GM18498 (cell line): ENCODE data around the gene RNF213.

Experiments used
- ATAC-seq: cut with Tn5 transposase; IDR thresholded peaks from one replicate; pipeline ENCODE4 v1.9.1; 2021; ENCODE audit warnings: mild to moderate bottlenecking, moderate library complexity; ENCODE audit not compliant: unreplicated experiment

RNF213 gene

DNA sequence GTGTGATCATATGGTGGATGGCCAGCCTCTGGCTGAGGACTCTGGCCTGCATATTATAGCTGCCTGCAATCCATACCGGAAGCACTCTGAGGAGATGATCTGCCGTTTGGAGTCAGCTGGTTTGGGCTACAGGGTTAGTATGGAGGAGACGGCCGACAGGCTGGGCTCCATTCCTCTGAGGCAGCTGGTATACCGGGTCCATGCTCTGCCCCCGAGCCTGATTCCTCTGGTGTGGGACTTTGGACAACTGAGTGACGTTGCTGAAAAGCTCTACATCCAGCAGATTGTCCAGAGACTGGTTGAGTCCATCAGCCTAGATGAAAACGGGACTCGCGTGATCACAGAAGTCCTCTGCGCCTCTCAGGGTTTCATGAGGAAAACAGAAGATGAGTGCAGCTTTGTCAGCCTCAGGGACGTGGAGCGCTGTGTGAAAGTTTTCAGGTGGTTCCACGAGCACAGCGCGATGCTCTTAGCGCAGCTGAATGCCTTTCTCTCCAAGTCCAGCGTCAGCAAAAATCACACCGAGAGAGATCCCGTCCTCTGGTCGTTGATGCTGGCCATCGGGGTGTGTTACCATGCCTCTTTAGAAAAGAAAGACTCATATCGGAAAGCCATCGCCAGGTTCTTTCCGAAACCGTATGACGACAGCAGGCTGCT lies 85.3 kb downstream of the RNF213 start:
- no peak for ATAC-seq

GRCh38 chr17:80346498-80347275 lies 86.0 kb downstream of the RNF213 start:
- no peak for ATAC-seq

DNA sequence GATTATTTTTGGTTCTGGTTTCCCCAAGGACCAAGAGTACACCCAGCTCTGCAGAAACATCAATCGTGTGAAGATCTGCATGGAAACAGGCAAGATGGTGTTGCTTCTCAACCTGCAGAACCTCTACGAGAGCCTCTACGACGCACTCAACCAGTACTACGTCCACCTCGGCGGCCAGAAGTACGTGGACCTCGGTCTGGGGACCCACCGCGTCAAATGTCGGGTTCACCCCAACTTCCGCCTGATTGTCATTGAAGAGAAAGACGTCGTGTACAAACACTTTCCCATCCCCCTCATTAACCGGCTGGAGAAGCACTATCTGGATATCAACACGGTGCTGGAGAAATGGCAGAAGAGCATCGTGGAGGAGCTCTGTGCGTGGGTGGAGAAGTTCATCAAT lies 86.9 kb downstream of the RNF213 start:
- no peak for ATAC-seq

GRCh38 chr17:80347948-80348351 lies 87.3 kb downstream of the RNF213 start:
- no peak for ATAC-seq

- no peak for ATAC-seq
Measured at GRCh38 chr17:80348551-80349150, 88.0 kb downstream of the RNF213 start.

DNA sequence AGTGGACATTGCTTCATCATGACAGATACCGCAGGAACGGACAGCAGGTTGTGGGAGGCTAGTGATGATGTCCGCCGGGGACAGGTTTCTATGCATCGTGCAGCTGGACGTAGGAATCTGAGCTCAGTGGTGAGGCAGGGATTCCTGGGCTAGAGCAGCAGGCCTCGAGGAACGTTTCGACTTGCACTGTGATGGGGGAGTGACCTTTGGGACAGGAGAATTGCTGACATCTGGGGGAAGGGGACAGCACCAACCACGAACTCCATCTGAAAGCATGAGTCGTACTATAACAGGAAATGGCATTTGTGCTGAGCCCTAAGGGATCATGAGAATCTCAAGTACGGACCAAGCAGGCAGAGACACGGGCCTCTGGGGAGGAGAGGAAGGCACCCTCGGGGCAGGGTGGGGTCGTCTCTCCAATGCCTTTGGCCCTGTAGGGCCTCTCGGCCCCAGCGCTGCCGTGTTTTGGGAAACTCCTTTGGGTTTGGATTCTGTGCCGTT lies 88.5 kb downstream of the RNF213 start:
- no peak for ATAC-seq

DNA sequence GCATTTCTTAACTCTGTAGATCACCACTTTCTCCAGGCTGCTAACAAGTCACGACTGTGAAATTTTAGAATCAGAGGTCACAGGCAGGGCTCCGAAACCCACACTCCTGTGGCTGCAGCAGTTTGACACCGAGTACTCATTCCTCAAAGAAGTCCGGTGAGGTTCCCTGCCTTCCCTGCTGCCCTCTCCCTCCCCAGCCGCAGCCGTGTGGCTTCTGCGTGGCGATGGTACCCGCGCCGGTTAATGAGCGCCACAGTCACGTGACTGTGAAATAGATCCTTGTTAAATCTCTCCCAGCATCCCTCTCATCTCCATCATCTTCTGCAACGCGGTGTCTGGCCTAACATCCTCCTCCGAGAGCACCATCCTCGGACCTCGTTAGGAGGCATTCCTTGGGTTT lies 89.1 kb downstream of the RNF213 start:
- no peak for ATAC-seq

- ATAC-seq: no peak
Measured at GRCh38 chr17:80352216-80352895, 91.7 kb downstream of the RNF213 start.

GRCh38 chr17:80352991-80353665 lies 92.5 kb downstream of the RNF213 start:
- no peak for ATAC-seq

- ATAC-seq: no peak
Measured at GRCh38 chr17:80353718-80354275, 93.1 kb downstream of the RNF213 start.

DNA sequence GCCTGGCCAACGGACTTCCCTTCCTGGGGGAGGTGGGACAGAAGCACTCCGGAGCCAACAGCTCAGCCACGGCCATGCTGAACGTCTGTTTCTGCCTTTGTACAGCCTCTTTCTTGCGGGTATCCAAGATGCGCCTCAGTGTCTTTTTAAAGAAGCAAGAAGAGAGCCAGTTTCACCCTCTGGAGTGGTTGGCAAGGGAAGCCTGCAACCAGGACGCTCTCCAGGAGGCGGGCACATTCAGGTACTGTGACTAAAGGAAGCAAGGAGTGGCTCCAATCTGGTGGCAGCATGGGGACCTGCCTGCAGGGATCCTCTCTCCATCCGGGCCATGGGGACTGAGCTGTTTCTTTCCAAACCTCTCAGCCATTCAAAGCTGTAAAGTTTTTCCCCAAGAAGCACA lies 93.7 kb downstream of the RNF213 start:
- no peak for ATAC-seq

- ATAC-seq: no peak
Measured at GRCh38 chr17:80356231-80356856, 95.7 kb downstream of the RNF213 start.

GRCh38 chr17:80358131-80358530 lies 97.5 kb downstream of the RNF213 start:
- ATAC-seq: no peak

- no peak for ATAC-seq
Measured at GRCh38 chr17:80358861-80359260, 98.2 kb downstream of the RNF213 start.

DNA sequence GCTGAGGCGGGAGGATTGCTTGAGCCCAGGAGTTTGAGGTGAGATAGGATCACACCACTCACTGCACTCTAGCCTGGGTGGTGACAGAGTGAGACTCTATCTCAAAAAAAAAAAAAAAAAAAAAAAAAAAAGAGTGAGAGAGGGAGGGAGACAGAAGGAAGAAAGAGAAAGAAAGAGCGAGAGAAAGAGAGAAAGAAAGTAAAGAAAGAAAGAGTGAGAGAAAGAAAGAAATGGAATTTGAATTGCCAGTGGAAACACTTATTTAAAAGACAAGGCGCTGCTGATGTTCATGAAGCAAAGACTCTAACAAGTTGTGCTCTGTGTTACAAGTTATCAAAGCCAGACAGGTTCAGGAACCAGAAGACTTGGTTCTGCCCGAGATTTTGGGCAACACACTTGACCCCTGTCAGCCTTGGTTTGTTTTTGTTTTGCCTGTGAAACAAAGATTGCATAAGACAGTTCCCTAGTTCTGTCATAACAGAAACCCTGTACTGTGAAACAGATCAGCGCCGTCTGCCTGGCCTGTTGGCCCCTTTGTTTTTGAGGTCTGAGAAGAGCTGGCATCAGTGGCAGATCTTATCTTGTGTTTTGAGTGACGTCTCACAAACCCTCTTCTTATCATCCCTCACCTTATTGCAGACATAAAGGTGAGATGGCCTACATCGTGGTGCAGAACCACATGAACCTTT lies 98.9 kb downstream of the RNF213 start:
- no peak for ATAC-seq

GRCh38 chr17:80360396-80360795 lies 99.7 kb downstream of the RNF213 start:
- no peak for ATAC-seq

DNA sequence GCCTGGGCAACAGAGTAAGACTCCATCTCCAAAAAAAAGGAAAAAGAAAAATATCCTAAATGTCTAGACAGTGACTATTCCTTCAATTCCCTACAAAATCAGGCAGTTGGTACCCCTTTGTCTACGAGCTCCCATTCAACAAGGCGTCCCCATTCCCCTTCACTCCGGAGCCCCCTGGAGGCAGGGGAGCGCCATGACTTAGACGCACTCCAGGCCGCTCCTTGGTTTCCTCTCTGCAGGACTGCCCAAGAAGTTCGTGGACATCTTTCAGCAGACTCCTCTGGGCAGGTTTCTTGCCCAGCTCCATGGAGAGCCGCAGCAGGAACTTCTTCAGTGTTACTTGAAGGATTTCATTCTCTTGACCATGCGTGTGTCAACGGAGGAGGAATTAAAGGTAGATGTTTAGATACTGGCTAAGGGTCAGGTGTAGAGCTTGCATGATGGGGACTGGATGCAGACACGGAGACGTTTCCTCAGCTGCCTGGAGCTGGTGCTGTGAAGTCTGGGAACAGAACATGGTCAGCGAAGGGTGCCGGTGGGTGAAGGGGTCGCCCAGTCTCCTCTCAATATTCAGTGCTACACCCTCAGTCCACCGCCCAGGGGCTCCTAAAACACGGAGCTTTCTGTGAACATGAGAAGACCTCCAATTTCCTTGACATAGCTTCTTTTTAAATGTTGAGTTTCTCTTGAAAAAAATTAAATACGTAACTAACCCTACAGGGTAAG lies 101.0 kb downstream of the RNF213 start:
- ATAC-seq: no peak

- ATAC-seq: no peak
Measured at GRCh38 chr17:80362428-80363119, 101.9 kb downstream of the RNF213 start.
